GM19099 (cell line): ENCODE results near the gene GAS5.
A peak's percentile ranks its signal among the peaks of the same experiment; 100 is the strongest.

ENCODE experiments used
- POLR2A ChIP-seq: IDR thresholded peaks from 3 replicates; pipeline ENCODE4 v1.6.1; 2011; ENCODE audit warnings: low read depth; ENCODE audit not compliant: insufficient read length; ENCODE audit errors: extremely low read depth

The GAS5 gene

DNA sequence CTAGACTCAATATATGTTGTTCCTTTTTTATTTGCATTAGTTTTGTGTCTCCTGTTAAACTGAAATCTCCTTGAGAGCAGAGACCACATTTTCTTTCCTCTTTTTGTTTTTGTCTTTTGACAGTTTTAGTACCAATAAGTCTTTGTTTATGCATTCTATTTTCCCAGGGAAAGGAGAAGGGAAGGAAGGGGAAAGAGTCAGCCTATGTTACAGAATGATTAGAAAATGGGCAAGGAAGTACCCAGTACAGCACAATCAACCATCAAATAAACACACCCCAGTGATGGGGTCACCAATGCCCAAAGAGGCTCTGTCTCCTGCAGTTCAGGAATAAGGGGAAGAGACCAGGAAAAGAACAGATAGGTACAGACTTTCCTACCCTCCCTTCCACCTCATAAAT, 10.5 kb upstream of the GAS5 start:
- TF ChIP-seq POLR2A = no peak

DNA sequence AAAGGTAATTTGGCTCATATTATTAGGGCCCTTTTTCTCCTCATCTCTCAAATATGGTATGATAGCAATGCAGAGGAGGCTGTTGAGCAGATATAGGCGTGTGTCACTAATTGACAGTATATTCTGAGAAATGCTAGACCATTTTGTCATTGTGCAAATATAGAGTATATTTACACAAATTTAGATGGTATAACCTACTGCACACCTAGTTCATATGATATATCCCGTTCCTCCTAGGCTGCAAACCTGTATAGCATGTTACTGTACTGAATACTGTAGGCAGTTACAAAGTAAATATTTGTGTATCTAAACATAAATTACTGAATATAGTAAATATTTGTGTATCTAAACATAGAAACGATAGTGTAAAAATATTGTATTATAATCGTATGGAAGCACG, 8.9 kb upstream of the GAS5 start:
- no peak for TF ChIP-seq POLR2A

DNA sequence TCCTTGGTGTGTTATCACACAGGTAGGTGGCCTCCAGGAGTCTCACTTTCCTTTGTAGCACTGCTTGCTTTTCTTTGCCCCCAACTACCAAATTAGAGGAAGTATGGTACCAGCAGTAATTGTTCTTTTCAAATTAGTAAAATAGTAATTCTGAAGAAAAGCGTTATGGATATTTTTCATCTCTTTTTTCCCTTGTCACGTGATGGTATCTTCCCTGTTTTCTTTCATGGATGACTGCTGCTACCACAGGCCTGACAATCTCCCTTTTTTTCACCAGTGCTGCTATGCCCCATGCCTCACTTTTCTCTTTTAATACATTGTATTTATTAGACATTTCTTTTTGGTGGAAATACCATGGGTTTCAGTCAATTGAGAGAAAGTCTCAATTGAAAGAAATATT, 3.7 kb upstream of the GAS5 start:
- TF ChIP-seq POLR2A = no peak

DNA sequence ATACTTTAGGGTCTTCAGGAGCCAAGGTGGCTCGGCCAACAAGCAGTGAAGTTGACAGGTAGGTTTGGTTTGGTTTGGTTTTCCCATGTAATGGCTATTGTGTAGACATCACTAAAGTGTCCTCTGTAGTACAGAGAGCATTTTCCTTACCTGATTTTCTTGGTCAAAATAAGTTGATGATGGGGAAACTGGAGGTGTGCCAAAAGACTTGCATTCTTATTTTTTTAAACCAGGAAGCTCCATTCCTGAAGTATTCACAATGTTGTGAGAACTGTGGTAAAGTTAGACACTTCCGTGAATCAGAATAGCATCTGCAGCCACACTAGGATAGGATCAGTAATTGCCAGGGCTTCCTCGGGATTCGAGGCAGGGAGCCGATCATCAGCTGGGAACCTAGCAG, 3.3 kb upstream of the GAS5 start:
- TF ChIP-seq POLR2A = no peak

DNA sequence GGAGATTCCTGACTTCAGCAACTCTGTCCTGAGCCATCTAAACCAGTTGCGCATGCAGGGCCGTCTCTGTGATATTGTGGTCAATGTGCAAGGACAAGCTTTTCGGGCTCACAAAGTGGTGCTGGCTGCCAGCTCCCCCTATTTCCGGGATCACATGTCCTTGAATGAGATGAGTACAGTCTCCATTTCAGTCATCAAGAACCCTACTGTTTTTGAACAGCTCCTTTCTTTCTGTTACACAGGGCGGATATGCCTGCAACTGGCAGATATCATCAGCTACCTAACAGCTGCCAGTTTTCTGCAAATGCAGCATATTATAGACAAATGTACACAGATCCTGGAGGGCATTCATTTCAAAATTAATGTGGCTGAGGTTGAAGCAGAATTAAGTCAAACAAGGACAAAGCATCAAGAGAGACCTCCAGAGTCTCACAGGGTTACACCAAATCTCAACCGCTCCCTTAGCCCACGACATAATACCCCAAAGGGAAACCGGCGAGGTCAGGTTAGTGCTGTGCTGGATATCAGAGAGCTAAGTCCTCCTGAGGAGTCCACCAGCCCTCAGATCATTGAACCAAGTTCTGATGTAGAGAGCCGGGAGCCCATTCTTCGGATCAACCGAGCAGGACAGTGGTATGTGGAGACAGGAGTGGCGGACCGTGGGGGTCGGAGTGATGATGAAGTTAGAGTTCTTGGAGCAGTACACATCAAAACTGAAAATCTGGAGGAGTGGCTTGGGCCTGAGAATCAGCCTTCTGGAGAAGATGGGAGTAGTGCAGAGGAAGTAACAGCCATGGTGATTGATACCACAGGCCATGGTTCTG, 2.7 kb upstream of the GAS5 start:
- TF ChIP-seq POLR2A = peak; percentile 62

DNA sequence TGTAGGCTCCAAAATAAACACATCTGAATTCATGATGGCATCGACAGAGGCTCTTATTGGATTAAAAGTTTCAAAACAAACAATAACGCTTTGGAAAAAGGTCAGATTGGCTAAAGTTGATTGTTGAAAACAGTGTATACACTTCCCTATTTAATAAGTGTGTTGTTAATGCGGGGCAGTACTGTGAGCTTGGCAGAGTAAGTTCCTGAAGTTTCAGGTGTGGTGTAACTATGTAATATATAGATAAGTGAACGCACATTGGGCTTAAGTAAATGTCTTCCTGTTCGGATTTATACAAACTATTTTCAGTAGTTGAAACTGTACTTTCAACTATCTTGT, 1.2 kb upstream of the GAS5 start:
- TF ChIP-seq POLR2A = no peak

DNA sequence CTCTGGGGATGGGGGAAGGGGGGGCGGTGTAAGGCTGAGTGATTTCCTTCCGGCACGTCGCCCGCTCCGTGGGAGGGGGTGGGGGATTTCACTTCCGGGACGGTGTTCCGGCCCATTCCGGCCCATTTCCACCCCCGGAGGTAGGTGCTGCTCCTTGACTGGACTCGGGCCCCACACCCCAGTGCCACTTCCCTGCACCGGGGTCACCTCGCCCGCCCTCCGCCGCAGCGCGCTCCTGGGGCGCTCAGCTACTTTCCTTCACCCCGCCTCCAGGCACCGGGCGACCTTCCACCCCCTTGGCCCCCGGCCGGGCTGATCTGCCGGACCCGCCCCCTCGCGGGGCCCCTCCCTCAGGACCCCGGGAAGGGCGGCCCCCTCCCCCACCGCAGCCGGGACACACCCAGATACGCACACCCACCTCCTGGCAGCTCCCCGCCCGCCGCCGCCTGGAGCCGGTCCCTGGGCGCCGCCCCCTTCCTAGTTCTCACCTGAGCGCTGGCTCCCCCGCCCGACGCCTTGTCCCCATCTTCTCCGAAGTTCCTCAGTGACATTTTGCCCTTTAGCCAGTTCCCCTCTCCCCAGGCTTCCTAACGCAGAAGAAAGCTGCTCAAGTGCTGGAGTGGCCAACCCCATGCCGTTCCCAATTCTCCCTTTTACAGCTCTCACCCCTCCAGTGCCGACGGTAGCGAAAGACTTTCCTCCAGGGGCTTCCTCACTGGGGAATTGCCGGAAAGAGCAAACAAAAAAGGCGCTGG, 654 bp upstream of the GAS5 start, which contains the start of gene ZBTB37:
ZBTB37 (plus strand) TSS at position 115 of the 755 bp plus-strand sequence. CDS start 1,846 bp downstream, outside the sequence.
- TF ChIP-seq POLR2A = no peak

DNA sequence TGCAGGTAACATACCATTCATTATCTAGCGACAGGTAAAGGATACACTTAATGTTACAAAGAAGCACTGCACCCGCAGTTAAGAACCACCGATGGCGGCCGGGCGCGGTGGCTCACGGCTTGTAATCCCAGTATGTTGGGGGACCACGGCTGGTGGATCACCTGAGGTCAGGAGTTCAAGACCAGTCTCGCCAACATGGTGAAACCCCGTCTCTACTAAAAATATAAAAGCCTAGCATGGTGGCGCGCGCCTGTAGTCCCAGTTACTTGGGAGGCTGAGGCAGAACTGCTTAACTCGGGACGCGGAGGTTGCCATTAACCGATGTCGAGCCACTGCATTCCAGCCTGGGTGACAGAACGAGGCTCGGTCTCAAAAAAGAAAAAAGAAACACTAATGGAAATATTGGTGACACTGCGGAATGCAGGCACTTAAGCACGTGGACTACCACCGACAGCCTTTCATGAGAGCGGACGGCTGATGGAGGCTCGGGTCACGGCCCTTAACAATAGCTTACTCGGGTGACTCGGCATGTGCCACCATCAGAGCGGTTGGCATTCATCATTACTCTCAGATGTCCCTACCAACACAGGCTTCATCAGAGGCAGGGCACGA, 542 bp downstream of the GAS5 start:
- no peak for TF ChIP-seq POLR2A

DNA sequence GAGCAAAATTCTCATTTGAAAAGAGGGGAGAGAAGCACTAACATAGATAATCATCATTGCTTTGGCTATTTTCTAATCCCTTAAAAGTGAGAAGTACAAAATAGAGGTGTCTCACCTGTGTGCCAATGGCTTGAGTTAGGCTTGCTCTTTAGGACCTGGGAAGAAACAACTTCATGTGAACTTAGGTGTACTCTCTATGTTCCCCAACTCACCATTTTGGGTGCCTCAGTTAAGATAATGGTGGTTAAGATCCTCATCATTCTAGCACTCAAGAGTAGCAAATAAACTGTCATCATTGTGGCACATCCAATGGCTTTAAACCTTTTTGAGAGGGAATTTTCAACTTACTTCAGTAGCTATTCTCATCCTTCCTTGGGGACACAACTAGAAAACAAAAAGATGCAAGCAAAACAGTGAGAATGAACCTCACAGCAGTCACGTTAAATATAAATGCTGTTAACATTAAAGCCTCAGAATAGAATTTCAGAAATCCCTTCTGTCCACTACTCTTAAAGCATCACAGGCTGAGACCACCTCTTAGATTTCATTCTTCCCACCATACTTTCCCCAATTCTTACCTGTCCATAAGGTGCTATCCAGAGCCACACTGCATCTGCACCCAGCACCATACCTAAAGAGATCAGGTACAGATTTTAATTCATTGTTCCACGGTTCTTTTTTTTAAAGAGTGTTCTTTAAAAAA, 1.2 kb downstream of the GAS5 start:
- TF ChIP-seq POLR2A = no peak

DNA sequence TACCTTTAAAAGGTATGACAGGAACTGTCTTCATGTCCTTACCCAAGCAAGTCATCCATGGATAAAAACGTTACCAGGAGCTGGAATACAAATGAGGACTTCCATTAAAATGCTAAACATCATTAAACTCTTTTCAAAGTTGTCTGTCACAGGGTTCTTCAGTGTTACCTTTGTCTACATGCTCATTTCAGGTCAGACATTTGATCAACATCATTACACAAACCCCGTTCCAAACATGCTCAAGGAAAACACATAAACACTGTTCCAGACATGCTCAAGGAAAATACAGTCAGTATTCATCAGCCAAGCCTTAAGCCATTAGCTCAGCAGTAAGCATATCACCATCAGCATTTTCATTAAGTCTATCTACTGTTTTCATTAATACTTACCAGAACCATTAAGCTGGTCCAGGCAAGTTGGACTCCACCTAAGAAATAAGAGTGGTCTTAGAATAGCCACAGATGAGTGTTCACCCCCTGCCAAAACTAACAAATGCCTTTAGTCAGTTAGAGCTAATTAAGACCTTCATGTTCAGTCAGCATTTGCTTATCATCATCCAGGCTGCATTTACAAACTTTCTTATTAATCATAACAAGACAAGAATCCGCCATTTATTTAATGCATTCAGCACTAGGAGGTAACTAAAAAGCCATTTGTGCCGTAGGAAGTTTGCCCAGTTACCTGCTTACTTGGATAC, 2.2 kb downstream of the GAS5 start:
- TF ChIP-seq POLR2A = peak; percentile 16

DNA sequence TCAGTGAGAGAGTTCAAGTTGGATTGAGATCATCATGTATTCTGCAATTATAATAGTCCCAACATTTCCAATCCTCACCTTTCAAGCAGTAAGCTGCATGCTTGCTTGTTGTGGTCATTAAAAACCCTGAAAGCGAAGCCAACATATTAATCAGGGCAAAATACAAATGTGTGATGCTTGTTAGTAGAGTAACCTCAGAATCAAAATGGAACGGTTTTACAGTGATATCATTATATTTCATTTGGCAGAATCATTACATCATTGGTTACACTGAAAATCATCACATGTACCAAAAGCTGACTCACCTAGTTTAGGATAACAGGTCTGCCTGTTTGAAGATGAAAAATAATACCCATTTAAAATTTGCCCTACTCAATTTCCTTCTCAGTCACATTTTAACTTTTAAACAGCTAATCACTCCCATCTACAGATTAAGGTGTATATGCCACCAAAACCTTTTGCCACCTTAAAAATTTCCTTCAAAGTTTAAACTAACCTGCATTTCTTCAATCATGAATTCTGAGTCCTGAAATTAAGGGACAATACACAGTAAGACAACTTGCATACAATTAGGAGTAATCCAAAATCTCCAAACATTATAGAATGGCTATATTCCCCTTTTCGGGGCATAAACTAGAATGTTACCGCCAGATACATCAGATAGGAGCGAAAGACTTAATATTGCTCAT, 3.5 kb downstream of the GAS5 start:
- peak; percentile 10 for TF ChIP-seq POLR2A

DNA sequence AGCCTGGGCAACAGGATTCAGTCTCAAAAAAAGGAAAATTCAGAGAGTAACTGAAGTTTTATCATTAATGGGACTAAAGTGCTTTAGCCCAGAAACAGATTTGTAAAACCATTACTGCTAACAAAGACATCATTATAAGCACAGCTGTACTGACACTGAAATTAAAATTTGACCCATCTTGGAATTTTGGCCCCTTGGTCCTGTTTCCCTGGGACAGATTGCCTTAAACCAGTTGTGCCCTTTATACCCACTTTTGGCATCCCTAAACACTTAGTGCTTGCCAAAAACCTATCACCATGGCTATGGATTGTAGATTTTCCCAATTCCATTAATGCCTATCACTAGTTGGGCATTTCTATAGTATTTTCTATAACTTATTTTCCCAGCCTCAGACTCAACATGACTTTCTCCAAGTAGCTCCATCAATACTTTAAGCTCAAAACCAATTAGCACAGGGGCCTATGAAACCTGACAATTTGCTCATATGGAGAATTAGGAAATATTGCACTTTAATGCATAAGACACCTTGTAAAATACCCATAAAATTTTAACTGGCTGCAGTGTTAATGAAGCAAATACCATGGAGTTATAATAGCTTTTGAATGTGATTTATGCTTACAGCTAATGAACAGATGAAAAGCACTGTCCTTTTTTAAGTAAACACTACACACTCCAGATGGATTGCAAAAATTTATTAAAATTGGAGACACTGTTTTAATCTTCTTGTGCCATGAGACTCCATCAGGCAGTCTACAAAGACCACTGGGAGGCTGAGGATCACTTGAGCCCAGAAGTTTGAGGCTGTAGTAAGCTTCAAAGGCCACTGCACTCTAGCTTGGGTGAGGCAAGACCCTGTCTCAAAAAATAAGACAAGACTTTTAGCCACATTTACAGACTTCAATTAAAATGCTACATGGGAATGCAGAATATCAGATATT, 4.3 kb downstream of the GAS5 start:
- peak; percentile 35 for TF ChIP-seq POLR2A

DNA sequence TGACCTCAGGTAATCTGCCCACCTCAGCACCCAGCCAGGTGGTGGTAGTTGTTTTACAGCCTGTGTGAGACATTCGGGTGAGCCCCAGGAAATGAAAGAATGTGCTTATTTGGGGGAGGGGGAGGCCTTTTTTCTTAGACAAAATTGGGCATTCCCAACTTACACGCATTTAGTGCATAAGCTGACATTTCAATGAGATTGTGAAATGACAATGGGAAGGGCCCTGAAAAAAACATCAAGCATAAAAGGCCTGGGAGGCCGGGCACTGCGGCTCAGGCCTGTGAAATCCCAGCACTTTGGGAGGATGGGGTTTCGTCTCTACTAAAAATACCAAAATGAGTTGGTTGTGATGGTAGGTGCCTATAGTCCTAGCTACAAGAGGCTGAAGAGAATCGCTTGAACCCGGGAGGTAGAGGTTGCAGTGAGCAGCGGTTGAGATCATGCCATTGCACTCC, 5.0 kb downstream of the GAS5 start:
- no peak for TF ChIP-seq POLR2A
